Activated CD8-positive, alpha-beta memory T cell treated with anti-CD3 and anti-CD28 coated beads for 1 hour (primary cell): ENCODE measurements around the gene STUB1.
"Not testable (repeated sequence)": the region's sequence is repeated elsewhere in the genome, so short reads cannot be mapped to it uniquely, and the experiment has no call there.

ENCODE experiments used
- DNase-seq, 2 donors: peaks; one replicate each; pipeline ENCODE4 v3.0.0-alpha.2; 2020; ENCODE audit warnings: low read depth in 1 of 2; ENCODE audit errors: extremely low read depth in 1 of 2

STUB1 gene

DNA sequence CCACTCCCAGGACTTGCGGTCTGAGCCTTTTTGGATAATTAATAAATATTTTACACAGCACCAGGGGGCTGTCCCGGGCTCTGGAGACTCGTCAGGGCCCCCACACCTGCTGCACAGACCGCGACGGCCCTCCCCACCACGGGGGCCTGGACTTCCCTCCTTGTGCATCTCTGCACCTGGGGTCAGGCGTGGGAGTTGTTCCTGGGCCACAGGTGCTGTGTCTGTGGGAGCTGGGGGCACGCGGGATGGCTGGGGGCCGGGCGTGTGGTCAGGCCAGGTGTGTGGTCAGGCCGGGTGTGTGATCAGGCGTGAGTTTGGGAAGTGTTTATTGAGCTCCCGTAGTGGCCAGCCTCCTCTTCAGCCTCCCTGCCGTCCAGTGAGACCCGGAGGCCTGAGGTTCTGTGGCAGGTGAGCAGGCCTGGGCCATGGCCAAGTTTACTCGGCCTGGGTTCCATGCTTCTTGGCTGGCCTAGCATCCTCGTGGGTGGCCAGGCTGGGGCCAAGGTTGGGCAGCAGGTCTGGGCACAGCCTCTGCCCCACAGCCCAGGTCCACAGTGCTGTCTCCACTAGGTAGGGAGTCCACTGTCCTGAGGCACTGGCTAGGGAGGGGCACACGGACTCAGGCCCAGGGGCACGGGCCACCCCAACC lies 1.9 kb upstream of the STUB1 start:
- DNase-seq, result no peak

DNA sequence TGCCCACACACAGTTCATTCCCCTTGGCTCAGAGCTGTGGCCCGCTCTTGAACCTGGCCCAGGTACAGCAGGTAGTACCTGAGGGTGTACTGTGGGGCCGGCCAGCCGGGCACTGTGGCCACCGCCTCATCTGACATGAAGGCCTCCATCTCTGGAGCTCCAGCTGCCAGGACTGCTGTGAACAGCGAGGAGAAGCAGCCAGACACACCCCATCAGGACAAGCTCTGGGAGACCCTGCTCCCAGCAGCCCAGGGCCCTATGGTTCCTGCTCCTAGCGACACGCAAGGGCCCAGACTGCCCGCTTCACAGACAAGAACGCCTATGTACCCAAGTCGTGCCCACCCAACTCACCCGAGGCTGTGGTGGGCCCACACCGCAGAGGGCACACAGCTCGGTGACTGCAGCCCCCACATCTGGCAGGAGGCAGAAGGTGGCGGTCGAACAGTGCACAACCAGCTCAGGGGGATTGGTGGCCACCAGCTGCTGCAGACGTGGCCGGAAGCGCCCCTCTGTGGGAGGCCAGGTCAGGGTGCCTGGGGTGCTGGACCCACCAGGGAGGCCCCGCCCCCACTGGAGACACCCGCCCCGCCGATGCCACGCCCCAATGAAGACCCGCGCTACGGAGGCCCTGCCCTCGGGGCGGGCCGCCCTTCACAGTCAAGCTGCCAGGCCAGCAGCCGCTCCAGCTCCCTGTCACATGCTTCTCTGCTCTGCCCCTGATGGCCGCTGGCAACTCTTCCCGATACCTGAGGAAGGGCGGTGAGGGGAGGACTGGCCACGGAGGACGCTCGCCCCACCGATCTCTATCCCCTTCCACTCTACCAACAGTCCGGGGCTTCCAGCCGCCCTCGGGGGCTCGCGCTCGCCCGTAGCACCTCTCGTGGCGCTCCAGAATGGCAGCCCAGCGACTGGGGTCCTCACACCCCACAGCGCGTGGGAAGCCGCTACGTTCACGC lies 1.1 kb upstream of the STUB1 start:
- DNase-seq, result no peak

DNA sequence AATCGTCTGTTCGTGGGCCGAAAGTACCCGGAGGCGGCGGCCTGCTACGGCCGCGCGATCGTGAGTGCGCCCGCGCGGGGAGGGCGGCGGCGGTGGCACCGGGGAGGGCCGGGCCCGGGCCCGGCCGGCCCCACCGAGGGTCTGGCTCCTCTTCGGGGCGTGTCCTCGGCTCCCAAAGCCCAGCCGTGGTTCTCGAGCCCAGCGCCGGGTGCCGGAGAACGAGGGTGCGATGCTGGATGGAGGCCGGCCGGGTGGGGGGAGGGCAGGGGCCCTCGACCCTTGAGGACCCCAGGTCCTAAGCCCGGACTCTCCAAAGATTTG lies 375 bp downstream of the STUB1 start:
- no peak for DNase-seq

DNA sequence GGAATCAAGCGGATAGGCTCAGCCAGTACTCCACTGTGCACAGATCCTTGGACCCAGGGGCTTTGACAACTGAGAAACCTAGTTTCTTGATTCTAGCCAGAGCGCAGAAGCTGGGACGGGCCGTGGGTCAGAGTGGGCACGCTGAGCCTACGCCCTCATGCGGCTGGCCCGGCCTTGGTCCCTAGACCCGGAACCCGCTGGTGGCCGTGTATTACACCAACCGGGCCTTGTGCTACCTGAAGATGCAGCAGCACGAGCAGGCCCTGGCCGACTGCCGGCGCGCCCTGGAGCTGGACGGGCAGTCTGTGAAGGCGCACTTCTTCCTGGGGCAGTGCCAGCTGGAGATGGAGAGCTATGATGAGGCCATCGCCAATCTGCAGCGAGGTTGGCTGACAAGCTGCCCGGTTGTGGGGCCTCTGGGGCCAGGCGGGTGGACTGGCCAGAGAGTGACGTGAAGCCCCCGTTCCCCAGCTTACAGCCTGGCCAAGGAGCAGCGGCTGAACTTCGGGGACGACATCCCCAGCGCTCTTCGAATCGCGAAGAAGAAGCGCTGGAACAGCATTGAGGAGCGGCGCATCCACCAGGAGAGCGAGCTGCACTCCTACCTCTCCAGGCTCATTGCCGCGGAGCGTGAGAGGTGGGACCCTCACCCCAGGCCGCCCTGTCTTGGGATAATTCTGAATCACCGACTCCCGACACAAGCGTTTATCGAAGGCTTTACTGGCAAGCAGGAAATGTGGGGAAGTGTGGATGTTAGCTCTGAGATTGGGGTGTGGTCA lies 946 bp downstream of the STUB1 start:
- no peak for DNase-seq

DNA sequence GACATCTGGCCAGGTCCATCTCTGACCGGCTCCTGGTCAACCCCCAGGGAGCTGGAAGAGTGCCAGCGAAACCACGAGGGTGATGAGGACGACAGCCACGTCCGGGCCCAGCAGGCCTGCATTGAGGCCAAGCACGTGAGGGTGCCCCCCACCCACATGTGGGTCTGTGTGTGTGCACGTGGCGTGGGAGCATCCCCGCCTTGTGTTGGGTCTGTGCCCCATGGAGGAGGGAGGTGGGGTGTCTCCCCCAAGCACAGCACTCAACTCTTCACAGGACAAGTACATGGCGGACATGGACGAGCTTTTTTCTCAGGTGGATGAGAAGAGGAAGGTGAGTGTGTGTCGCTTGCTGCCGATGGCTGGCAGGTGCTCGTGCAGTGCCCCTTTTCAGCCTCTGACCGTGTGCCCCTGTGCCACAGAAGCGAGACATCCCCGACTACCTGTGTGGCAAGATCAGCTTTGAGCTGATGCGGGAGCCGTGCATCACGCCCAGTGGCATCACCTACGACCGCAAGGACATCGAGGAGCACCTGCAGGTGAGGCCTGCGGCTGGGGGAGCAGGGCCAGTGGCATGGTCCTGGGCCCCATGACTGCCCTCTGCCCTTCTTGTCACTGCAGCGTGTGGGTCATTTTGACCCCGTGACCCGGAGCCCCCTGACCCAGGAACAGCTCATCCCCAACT lies 1.7 kb downstream of the STUB1 start:
- no peak for DNase-seq

DNA sequence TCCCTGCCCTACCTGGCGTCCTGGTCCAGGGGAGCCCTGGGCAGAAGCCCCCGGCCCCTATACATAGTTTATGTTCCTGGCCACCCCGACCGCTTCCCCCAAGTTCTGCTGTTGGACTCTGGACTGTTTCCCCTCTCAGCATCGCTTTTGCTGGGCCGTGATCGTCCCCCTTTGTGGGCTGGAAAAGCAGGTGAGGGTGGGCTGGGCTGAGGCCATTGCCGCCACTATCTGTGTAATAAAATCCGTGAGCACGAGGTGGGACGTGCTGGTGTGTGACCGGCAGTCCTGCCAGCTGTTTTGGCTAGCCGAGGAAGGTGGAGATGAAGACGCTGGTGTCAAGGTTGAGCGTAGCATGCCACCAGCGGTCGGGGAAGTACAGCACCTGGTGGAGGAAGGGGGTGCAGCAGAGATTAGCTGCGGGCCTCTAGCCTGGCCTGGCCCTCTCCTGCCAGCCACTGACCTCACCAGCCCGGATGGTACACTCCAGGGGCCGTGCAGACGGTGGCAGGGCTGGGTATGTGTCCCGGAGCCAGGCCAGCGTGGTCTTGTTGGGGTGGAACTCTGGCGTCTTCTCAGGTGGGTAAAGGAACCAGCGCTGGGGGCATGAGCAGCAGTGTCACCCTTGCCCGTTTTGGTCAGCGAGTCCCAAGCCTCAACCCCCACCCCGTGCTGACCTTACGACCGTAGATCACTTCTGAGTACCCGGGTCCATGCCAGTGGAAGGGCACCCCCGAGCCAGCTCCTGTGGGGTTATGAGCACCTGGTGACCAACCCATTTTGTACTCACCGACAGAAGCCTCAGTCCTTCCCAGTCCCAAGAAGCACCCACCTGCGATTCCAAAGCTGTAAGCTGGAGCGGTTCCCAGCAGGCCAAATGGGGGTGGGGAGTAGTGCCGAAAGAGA lies 2.5 kb downstream of the STUB1 start:
- no peak for DNase-seq

DNA sequence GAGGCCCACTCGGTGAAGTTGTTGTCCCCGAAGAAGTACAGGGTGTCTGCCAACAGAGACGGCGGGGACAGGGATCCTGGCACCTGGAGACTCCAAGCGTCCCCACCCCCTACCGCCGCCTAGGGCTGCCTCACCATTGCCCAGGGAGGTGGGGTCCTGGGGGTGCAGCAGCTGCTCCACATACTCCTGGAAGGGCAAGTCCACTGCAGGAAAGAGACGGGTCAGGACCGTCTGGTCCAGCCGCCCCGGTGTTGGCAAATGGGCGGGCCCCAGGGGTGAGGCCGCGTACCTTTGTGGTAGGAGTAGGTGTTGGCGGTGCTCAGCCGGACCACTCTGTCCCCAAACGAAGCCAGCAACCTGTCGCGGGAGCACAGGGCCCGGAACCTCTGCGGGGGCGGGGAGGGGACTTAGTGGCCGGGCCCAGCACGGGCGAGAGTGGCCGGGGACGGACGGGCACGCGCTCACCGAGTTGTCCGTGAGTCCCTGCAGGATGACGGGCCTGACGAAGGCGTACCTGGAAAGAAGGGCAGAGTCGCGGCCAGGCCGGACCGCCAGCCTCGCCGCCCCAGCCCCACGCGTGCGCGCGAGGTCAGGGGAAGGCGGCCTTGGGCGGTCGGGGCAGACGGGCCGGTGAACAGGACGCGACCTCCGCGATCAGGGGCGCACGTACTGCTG lies 3.3 kb downstream of the STUB1 start:
- no peak for DNase-seq

DNA sequence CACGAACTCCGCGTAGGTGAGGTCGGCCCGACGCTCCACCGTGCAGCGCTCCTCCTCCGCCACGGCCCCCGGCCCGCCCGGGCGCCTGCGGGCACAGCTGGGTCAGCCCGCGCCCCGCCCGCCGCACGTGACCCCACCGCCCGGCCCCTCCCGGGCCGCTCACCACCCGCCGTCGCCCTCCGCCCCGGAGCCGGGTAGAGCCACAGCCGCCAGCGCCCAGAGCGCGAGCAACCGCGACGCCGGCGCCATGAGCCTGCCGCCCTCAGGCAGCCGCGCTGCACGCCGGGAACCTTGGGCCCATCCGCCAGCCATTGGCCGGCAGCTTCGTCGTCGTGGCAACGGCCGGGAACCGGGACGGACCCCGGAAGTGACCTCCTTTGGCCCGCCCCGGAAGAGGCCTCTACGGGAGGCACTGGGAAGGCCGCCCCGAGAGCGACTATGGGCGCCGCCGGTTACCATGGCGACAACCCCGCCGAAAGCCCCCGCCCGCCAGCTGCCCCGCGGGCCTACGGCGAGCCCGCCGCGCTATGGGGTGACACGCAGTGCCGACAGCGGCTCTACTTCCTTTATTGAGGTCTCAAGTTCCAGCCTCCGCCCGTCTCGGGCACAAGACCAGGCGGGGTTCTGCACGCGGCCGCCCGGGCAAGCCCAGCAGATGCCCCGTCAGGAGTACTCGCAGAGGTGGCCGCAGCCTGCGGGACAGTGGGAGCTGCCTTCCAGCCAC lies 4.0 kb downstream of the STUB1 start, which contains the start of gene JMJD8:
JMJD8 (minus strand) TSS at position 264 of the 724 bp plus-strand sequence; CDS start at position 249, 15 bp downstream.
- DNase-seq, result peak; percentile 85 to 94

DNA sequence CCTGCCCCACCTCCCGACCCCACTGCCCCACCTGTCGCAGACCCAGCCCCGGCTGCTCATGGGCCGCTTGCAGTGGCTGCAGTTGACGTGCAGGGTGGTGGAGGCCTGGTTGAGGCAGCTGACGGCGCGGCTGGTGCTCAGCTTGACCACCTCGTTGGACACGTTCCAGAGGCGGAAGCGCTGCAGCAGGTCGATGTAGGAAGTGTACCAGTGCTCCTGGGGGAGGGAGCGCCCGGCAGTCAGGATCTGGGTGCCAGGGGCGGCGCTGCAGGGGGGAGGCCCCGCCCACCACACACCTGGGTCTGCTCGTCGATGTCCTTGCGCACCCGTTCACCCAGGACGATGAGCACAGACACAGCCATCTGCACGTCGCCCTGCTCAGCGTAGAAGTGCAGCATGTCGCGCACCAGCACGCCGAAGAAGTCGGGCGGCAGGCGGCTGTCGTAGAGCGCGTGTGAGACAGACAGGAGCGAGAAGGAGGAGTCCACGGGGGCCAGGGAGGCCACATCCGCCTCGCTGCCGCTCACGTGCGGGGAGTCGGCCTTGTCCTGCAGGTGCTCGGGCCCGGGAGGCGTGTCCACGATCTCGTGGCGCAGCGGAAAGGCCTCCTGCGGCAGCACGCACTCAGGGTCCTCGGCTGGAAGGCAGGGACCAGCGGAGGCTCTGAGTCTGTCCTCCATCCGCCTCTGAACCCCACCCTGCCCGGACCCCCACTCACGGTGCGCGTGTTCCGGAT lies 4.9 kb downstream of the STUB1 start:
- no peak for DNase-seq

DNA sequence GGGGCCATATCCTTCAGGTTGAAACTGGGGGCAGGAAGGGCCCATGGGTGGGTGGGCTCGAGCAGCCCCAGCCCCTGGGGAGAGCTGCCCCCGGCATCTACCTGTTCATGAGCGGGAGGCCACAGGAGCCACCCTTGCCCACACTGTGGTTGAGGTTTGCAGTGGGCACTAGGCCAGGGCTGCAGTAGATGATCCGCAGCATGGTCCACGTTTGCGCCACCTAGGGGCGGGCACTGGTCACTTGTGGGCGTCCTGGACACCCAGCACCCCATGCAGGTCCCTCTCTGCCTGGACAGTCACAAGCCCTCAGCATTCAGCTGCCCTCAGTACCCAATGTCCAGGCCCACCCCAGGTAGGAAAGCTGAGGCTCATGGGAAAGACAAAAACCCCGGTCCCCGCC lies 5.8 kb downstream of the STUB1 start:
- DNase-seq, result no peak

DNA sequence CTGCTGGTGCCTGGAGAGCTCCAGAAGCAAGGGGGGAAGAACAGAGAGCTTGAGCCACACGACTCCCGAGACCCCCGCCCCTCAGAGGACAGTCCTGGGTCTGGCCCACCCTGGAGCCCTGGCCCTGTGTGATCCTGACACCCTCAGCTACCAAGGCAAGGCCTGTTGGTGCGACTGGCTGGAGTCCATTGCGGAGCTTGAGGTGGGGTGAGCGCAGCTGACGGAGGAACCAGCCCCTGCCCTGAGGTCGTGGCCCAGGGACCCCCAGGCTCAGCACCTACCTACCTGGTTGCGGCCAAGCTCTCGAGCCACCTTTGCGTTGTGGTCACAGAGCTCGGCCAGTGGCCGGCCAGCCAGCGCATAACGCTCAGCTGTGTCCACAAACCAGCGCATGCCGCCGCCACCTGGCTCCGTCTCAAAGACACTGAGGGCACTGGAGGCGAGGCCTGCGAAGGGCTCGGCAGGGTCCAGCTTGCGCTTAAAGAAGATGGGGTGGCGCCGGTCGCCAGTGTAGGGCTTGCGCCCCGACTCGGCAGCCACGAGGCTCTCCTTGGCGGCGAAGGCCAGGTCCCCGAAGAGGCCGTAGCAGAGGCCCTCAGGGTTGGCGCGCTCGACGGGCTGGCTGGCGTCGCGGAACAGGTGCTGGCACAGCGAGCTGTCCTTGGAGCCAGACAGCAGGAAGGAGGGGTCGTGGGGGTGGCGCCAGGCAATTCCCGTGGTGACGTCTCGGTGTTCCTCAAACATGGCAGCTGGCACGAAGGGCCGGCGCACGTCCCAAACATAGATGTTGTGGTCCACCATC lies 6.5 kb downstream of the STUB1 start:
- no peak for DNase-seq

DNA sequence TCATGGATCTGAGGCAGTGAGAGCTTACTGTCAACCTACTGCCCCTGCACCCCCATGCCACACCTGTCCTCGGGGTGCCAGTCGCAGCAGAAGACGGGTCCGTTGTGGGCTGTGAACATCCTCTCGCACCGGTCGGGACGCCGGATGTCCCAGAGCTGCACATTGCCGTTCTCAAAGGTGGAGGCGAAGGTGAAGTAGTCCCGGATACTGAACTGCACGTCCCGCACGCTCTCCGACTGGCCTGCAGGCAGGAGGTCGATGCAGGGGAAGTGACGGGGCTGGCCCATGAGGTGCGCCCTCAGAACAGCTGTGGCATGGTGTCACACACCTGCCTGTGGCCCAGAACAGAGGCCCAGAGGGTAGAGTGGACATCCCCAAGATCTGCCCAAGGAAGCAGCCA lies 7.3 kb downstream of the STUB1 start:
- no peak for DNase-seq

DNA sequence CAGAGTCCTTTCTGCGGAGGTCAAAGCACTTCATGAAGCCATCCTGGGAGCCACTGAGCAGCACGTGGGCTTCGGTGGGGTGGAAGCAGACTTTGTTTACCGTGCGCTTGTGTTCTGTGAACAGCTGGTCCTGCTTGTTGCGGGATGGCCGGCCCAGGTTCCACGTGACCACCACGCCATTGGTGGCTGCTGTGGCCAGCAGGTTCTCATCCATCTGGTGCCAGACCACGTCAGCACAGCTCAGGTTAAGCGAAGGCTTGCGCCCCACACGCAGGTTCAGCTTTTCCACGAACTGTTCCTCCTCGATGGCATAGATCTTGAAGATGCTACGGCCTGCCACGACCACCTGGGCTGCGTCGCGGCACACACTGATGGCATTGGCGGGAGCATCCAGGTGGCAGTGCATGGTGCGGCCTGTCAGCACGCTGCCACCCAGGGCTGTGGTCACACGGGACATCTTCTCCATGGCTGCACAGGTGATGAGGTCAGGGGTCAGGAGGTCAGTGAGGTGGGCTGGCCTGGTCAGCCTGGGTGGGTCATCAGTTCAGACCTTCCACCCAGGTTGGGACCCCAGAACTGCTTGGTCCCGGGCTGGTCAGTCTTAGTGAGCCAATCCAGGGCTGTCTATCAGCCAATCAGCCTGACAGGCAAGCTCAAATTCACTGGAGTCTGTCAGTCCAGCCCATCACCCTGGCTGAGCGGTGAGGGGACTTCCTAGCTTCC lies 9.1 kb downstream of the STUB1 start:
- no peak for DNase-seq

DNA sequence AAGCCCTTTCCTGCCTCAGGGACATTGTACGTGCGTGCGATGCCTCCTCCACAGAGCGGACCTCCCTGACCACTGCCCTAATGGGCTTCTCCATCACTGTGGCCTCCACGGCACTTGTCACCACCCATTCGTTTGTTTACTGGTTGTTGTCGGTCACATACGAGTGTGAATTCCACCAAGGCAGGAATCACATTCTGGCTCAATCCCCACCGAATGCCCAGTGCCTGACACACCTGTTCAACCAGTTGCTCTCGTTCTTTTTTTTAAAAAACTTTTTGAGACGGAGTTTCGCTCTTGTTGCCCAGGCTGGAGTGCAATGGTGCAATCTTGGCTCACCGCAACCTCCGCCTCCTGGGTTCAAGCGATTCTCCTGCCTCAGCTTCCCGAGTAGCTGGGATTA lies 11.0 kb downstream of the STUB1 start:
- DNase-seq, result not testable (repeated sequence)

DNA sequence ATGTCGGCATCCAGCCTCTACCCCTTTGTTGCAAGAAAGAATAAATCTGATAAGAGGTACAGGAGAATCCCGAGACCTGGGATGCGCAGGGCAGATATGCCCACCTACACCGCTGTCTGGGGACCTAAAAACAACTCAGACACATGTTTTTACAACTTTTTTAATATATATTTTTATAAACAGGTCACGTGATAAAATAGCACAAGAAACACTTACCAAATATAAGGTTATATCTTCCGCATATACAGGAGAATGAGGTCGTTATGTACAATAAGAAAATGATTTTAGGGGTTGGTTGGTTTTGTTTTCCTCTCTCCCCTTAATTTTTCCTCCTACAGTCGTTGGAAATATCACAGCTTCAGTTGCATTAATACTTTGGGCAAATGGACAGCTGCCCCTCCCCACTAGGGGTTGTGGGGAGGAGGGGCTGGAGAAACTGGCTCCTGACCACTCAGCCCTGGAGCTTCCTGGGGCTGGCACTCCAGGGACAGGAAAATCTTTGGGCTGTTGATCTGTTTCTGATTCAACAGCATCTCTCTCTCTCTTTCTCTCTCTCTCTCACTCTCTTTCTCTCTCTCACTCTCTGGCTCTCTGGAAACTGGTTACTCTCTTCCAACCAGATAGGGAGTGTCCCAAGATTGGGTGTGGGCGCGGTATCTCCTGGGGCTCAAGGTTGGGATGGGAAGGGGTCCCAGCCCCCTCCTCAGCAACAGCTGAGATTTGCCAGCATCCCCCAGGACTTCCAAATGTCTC lies 12.3 kb downstream of the STUB1 start:
- DNase-seq, result no peak

DNA sequence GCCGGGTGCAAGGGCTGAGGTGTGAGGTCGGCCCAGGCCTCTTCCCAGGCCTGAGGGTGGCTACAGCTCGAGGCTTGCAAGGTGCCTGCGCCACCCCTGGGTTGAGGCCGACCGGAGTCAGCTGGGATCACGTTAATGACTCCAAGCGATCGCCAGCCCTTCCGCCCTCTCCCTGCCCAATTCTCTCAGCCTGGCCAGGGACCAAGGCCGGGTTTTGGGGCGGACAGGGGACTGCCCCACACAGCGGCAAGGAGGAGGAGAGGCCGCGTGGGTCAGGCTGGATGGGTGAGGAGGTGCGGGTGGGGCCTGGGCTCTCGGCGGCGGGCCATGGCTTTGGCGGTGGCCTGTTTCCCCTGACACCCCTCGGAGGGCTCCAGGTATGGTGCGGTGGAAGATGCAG lies 13.2 kb downstream of the STUB1 start:
- DNase-seq, result no peak
